SK-N-SH (cell line): Measurements from ENCODE around the gene SRPK1. TPM values are rescaled to one million over a fixed set of nuclear protein-coding genes. Genes with fewer than 3 reads are reported as not detected.
A peak's percentile ranks its signal among the peaks of the same experiment; 100 is the strongest.

Experiments
- CTCF ChIA-PET: fragments of 300-600, 350-600 bp; formaldehyde crosslinking; extraction: SDS; loops from one replicate; lab custom pipeline; 2021; lab: Yijun Ruan, JAX
- POLR2A ChIA-PET: fragments of 350-600 bp; sonication (Branson Sonifier 250); formaldehyde crosslinking; extraction: SDS; loops from one replicate; lab custom pipeline; 2020; ENCODE audit warnings: antibody characterized with exemption, inconsistent platforms; lab: Yijun Ruan, JAX
- DNase-seq: peaks from one replicate; pipeline ENCODE4 v3.0.0; 2012
- H2AFZ ChIP-seq: fragments of 200-600 bp; sonication (generic); 2 replicates; pipeline ENCODE4 v1.8.1; 2016; ENCODE audit warnings: antibody characterized with exemption, mild to moderate bottlenecking, low read depth
- H3F3A ChIP-seq: fragments of 200-600 bp; sonication (generic); replicated peaks from 2 replicates; pipeline ENCODE3; 2016; ENCODE audit warnings: antibody characterized with exemption, mild to moderate bottlenecking; ENCODE audit not compliant: insufficient read depth
- H3K27ac ChIP-seq, 2 experiments: fragments of 200-500 bp in 1 of 2; fragments of 200-600 bp in 1 of 2; sonication (Bioruptor generic) in 1 of 2; sonication (generic), shearing (Covaris generic) in 1 of 2; 2 replicates each; pipeline versions ENCODE4 v1.5.1 to v1.6.1; 2014 to 2016; ENCODE audit warnings: low read depth in 2 of 2, inconsistent platforms in 1 of 2, low read length in 1 of 2, mild to moderate bottlenecking in 1 of 2, mixed read lengths in 1 of 2
- H3K27me3 ChIP-seq: fragments of 200-600 bp; sonication (generic), shearing (Covaris generic); 2 replicates; pipeline ENCODE4 v1.6.1; 2016; ENCODE audit warnings: mixed run types; ENCODE audit not compliant: insufficient read depth
- H3K36me3 ChIP-seq, 2 experiments: fragments of 200-500 bp in 1 of 2; fragments of 200-600 bp in 1 of 2; sonication (Bioruptor generic) in 1 of 2; sonication (generic) in 1 of 2; replicated peaks in 1 of 2; 2 replicates each; pipeline versions ENCODE3 to v1.5.1; 2014 to 2016; ENCODE audit warnings: low read length in 1 of 2, mild to moderate bottlenecking in 1 of 2; ENCODE audit not compliant: insufficient read depth in 2 of 2, control insufficient read depth in 1 of 2
- H3K4me1 ChIP-seq, 2 experiments: fragments of 200-500 bp in 1 of 2; fragments of 200-600 bp in 1 of 2; sonication (Bioruptor generic) in 1 of 2; sonication (generic), shearing (Covaris generic) in 1 of 2; 2 replicates each; pipeline versions ENCODE4 v1.5.1 to v1.6.1; 2014 to 2016; ENCODE audit warnings: low read depth in 1 of 2, low read length in 1 of 2, mixed run types in 1 of 2; ENCODE audit not compliant: insufficient read depth in 2 of 2, control insufficient read depth in 1 of 2
- H3K4me2 ChIP-seq: fragments of 200-600 bp; sonication (generic), shearing (Covaris generic); 2 replicates; pipeline ENCODE4 v1.6.1; 2017; ENCODE audit warnings: mixed run types
- H3K4me3 ChIP-seq, 2 experiments: fragments of 200-500 bp in 1 of 2; fragments of 200-600 bp in 1 of 2; sonication (Bioruptor generic) in 1 of 2; sonication (generic), shearing (Covaris generic) in 1 of 2; 2 replicates each; pipeline versions ENCODE4 v1.5.1 to v1.8.1; 2014 to 2016; ENCODE audit warnings: low read depth in 2 of 2, inconsistent platforms in 1 of 2, low read length in 1 of 2, mild to moderate bottlenecking in 1 of 2, mixed read lengths in 1 of 2, moderate library complexity in 1 of 2
- H3K79me2 ChIP-seq: fragments of 200-600 bp; sonication (generic); 2 replicates; pipeline ENCODE4 v1.8.1; 2017; ENCODE audit warnings: mild to moderate bottlenecking; ENCODE audit not compliant: insufficient read depth
- H3K9ac ChIP-seq: fragments of 200-600 bp; sonication (generic); 2 replicates; pipeline ENCODE4 v1.6.1; 2017; ENCODE audit warnings: mixed run types
- H3K9me2 ChIP-seq: fragments of 200-600 bp; sonication (generic); 2 replicates; pipeline ENCODE4 v1.6.1; 2017; ENCODE audit warnings: mixed run types
- H3K9me3 ChIP-seq: fragments of 200-600 bp; sonication (generic); 2 replicates; pipeline ENCODE4 v1.6.1; 2017; ENCODE audit warnings: mixed run types, mild to moderate bottlenecking, moderate library complexity
- H4K20me1 ChIP-seq: fragments of 200-600 bp; sonication (generic); 2 replicates; pipeline ENCODE4 v1.6.1; 2017; ENCODE audit warnings: mild to moderate bottlenecking, mixed run types; ENCODE audit not compliant: insufficient read depth
- CHD2 ChIP-seq: fragments of 150-350 bp; IDR thresholded peaks from 2 replicates; pipeline ENCODE4 v1.6.1; 2018; ENCODE audit warnings: low read length; ENCODE audit not compliant: partially characterized antibody
- CTCF ChIP-seq: fragments of 200-600 bp; sonication (generic); IDR thresholded peaks from 2 replicates; pipeline ENCODE4 v1.6.1; 2017; ENCODE audit warnings: antibody characterized with exemption, mild to moderate bottlenecking, moderate library complexity
- ELF1 ChIP-seq: IDR thresholded peaks from 2 replicates; pipeline ENCODE4 v1.4.0; 2012
- EP300 ChIP-seq, 2 experiments: IDR thresholded peaks; 2 replicates each; pipeline versions ENCODE4 v1.4.0 to v1.6.1; 2012; ENCODE audit warnings: borderline replicate concordance in 1 of 2, low read depth in 1 of 2, low read length in 1 of 2
- EZH2phosphoT487 ChIP-seq: fragments of 200-600 bp; sonication (generic); IDR thresholded peaks from 2 replicates; pipeline ENCODE4 v1.6.1; 2017; ENCODE audit warnings: low read depth, mixed run types, mild to moderate bottlenecking, antibody characterized with exemption, moderate library complexity, borderline replicate concordance
- FOSL2 ChIP-seq: IDR thresholded peaks from 2 replicates; pipeline ENCODE4 v1.4.0; 2012; ENCODE audit warnings: low read depth, mild to moderate bottlenecking, moderate library complexity, borderline replicate concordance
- FOXJ3 ChIP-seq: sonication (generic); formaldehyde crosslinking; IDR thresholded peaks from 2 replicates; pipeline ENCODE4 v1.5.1; 2020; ENCODE audit warnings: mild to moderate bottlenecking, missing genetic modification reagents
- IRF3 ChIP-seq: fragments of 150-350 bp; IDR thresholded peaks from 2 replicates; pipeline ENCODE4 v1.6.1; 2016; ENCODE audit warnings: mild to moderate bottlenecking, low read depth, low read length
- MXI1 ChIP-seq: IDR thresholded peaks from 2 replicates; pipeline ENCODE4 v1.6.1; 2012; ENCODE audit warnings: mild to moderate bottlenecking, low read depth, low read length, improper control_type of control experiment
- NFIC ChIP-seq: IDR thresholded peaks from 2 replicates; pipeline ENCODE4 v1.4.0; 2012; ENCODE audit warnings: borderline replicate concordance
- NRF1 ChIP-seq: IDR thresholded peaks from 2 replicates; pipeline ENCODE4 v1.6.1; 2012; ENCODE audit warnings: low read depth, mild to moderate bottlenecking, low read length
- RAD21 ChIP-seq: IDR thresholded peaks from 2 replicates; pipeline ENCODE4 v1.6.1; 2012; ENCODE audit warnings: mild to moderate bottlenecking, low read length
- RCOR1 ChIP-seq: fragments of 150-350 bp; IDR thresholded peaks from 2 replicates; pipeline ENCODE4 v1.6.1; 2017; ENCODE audit warnings: antibody characterized with exemption, low read length
- SIN3A ChIP-seq: IDR thresholded peaks from 2 replicates; pipeline ENCODE4 v1.6.1; 2012; ENCODE audit warnings: low read depth, mild to moderate bottlenecking, low read length, moderate library complexity, borderline replicate concordance
- SMC3 ChIP-seq: IDR thresholded peaks from 2 replicates; pipeline ENCODE4 v1.6.1; 2012; ENCODE audit warnings: low read depth, low read length, improper control_type of control experiment
- TAF1 ChIP-seq: IDR thresholded peaks from 2 replicates; pipeline ENCODE4 v1.6.1; 2012; ENCODE audit warnings: low read depth, mild to moderate bottlenecking, low read length, moderate library complexity, borderline replicate concordance
- TCF12 ChIP-seq: IDR thresholded peaks from 2 replicates; pipeline ENCODE4 v1.4.0; 2012
- YY1 ChIP-seq: IDR thresholded peaks from 2 replicates; pipeline ENCODE4 v1.4.0; 2012; ENCODE audit warnings: low read depth, mild to moderate bottlenecking
- polyA plus RNA-seq, 3 experiments: library from polyadenylated mRNA; depleted of rRNA; stranded (reverse); fragments of >200 nt; gene quantifications; 2 replicates each; pipeline ENCODE4 v1.2.3, GENCODE V29; 2012
- TF ChIP-seq, protein P1 (sequence below): IDR thresholded peaks from 2 replicates; pipeline ENCODE4 v1.4.0; 2012; ENCODE audit warnings: low read depth, borderline replicate concordance

The SRPK1 gene
- polyA plus RNA-seq, 1 of the 3 experiments (the other 2 are of a cell fraction), result 10.6 TPM

- Histone ChIP-seq H3K9ac (no peak overlapping the region), H2AFZ (peak overlapping the region; percentile 13; the same call in 1 of the 2 replicates), H3K4me1 (no peaks in the 10 kb centered on the region), H3F3A (no peaks in the 10 kb centered on the region), H3K9me3 (no peaks in the 10 kb centered on the region), H3K79me2 (no peaks in the 10 kb centered on the region), H3K27ac (no peak overlapping the region), H4K20me1 (no peaks in the 10 kb centered on the region), H3K4me2 (no peak overlapping the region), H3K9me2 (no peaks in the 10 kb centered on the region), H3K27me3 (no peaks in the 10 kb centered on the region), H3K4me3 (no peak overlapping the region), H3K36me3 (no peaks in the 10 kb centered on the region)
- POLR2A ChIA-PET, result no interaction called here
- TF ChIP-seq TAF1 (no peak), NFIC (no peak), FOXJ3 (CRISPR knock-in tag) (no peak), YY1 (no peak), CTCF (no peak), NRF1 (no peak), CHD2 (no peak), RCOR1 (no peak), IRF3 (no peak), EP300 (IDR thresholded peaks at IDR 0.05; ENCODE audit: borderline replicate concordance in 1 of 2, low read depth in 1 of 2, low read length in 1 of 2) (no peak), ELF1 (no peak), RAD21 (no peak), SIN3A (no peak), MXI1 (no peak), TCF12 (no peak), EZH2phosphoT487 (no peak), SMC3 (no peak), FOSL2 (no peak)
- TF ChIP-seq, protein P1, sequence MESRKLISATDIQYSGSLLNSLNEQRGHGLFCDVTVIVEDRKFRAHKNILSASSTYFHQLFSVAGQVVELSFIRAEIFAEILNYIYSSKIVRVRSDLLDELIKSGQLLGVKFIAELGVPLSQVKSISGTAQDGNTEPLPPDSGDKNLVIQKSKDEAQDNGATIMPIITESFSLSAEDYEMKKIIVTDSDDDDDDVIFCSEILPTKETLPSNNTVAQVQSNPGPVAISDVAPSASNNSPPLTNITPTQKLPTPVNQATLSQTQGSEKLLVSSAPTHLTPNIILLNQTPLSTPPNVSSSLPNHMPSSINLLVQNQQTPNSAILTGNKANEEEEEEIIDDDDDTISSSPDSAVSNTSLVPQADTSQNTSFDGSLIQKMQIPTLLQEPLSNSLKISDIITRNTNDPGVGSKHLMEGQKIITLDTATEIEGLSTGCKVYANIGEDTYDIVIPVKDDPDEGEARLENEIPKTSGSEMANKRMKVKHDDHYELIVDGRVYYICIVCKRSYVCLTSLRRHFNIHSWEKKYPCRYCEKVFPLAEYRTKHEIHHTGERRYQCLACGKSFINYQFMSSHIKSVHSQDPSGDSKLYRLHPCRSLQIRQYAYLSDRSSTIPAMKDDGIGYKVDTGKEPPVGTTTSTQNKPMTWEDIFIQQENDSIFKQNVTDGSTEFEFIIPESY, result no peak
- CTCF ChIA-PET, result no interaction called here
- no peak for DNase-seq
These were observed 48.7 kb upstream of the SRPK1 start for GRCh38 chr6:35969646-35970045.
